ENCODE results near the gene CALM3. TPM values are rescaled to one million over a fixed set of nuclear protein-coding genes. Genes with fewer than 3 reads are reported as not detected.

CALM3 gene
- total RNA-seq, 1 experiment from 2014 or later, result 484 TPM

- intact Hi-C loops (cut with micrococcal nuclease; ENCODE audit: unreplicated experiment), result no loop called here
- Histone ChIP-seq H3K9me3 (no peaks in the 10 kb centered on the region), H3K27me3 (replicated peaks; ENCODE audit: control insufficient read depth, insufficient read depth, low read length) (no peaks in the 10 kb centered on the region; the same call in 1 of the 2 replicates), H3K4me3 (ENCODE audit: low read depth, low read length) (no peak overlapping the region), H3K4me1 (peaks cover 11% of the 10 kb centered on the region; the same call in 1 of the 2 replicates), H3K36me3 (ENCODE audit: control insufficient read depth, insufficient read depth, low read length) (no peaks in the 10 kb centered on the region)
- DNase-seq, result no peak
- Mint-ChIP-seq H3K9me3 (ENCODE audit: unreplicated experiment) (no peaks in the 10 kb centered on the region), H3K4me1 (ENCODE audit: low read depth, unreplicated experiment) (peaks cover 7% of the 10 kb centered on the region), H3K27me3 (ENCODE audit: insufficient read depth, unreplicated experiment) (peaks cover 12% of the 10 kb centered on the region), H3K27ac (ENCODE audit: unreplicated experiment) (no peak overlapping the region), H3K36me3 (ENCODE audit: insufficient read depth, unreplicated experiment) (peaks cover 12% of the 10 kb centered on the region), H3K4me3 (ENCODE audit: unreplicated experiment) (no peak overlapping the region)
- CTCF ChIA-PET, result interaction anchor here (0.6 kb wide), 1 partner anchor 793 kb away, joined by 6 read pairs; the partner anchor contains the start of gene SYMPK
- TF ChIP-seq CTCF (IDR thresholded peaks at IDR 0.05; ENCODE audit: insufficient read depth in 1 of 2, low read depth in 1 of 2, low read length in 1 of 2, severe bottlenecking in 1 of 2, unreplicated experiment in 1 of 2), result no peak
- no TSS peak for BruUV-seq (replicated peaks)
- POLR2A ChIA-PET, result no interaction called here
Observed at GRCh38 chr19:46656541-46656940, 55.4 kb downstream of the CALM3 start.

- BruUV-seq (replicated peaks), result no TSS peak
- TF ChIP-seq CTCF (IDR thresholded peaks at IDR 0.05; ENCODE audit: insufficient read depth in 1 of 2, low read depth in 1 of 2, low read length in 1 of 2, severe bottlenecking in 1 of 2, unreplicated experiment in 1 of 2), result no peak
- POLR2A ChIA-PET, result interaction anchor here (0.6 kb wide), 2 partner anchors 20 to 126 kb away, joined by 3 to 6 read pairs; no protein-coding TSS in a partner anchor
- Histone ChIP-seq H3K4me3 (ENCODE audit: low read depth, low read length) (no peak overlapping the region), H3K4me1 (peaks cover 11% of the 10 kb centered on the region; the same call in 1 of the 2 replicates), H3K9me3 (no peaks in the 10 kb centered on the region), H3K36me3 (ENCODE audit: control insufficient read depth, insufficient read depth, low read length) (no peaks in the 10 kb centered on the region), H3K27me3 (replicated peaks; ENCODE audit: control insufficient read depth, insufficient read depth, low read length) (no peaks in the 10 kb centered on the region; the same call in 1 of the 2 replicates)
- peak; percentile 25 to 51 for DNase-seq
- CTCF ChIA-PET, result interaction anchor here (0.5 to 1.6 kb wide), 3 partner anchors 42 to 53 kb away, joined by 3 to 7 read pairs (median 4); no protein-coding TSS in a partner anchor
- no peak overlapping the region for H3K27ac Mint-ChIP-seq (ENCODE audit: unreplicated experiment)
- peaks cover 8% of the 10 kb centered on the region for H3K36me3 Mint-ChIP-seq (ENCODE audit: insufficient read depth, unreplicated experiment)
- no peaks in the 10 kb centered on the region for H3K9me3 Mint-ChIP-seq (ENCODE audit: unreplicated experiment)
- intact Hi-C loops (cut with micrococcal nuclease; ENCODE audit: unreplicated experiment), result no loop called here
- H3K4me1 Mint-ChIP-seq (ENCODE audit: low read depth, unreplicated experiment), result peaks cover 14% of the 10 kb centered on the region
- H3K27me3 Mint-ChIP-seq (ENCODE audit: insufficient read depth, unreplicated experiment), result peaks cover 15% of the 10 kb centered on the region
- peak overlapping the region; percentile 65 for H3K4me3 Mint-ChIP-seq (ENCODE audit: unreplicated experiment)
Observed at GRCh38 chr19:46659151-46660007, 58.2 kb downstream of the CALM3 start.

- Histone ChIP-seq H3K4me3 (ENCODE audit: low read depth, low read length) (no peak overlapping the region), H3K9me3 (no peaks in the 10 kb centered on the region), H3K27me3 (replicated peaks; ENCODE audit: control insufficient read depth, insufficient read depth, low read length) (no peaks in the 10 kb centered on the region; the same call in 1 of the 2 replicates), H3K36me3 (ENCODE audit: control insufficient read depth, insufficient read depth, low read length) (no peaks in the 10 kb centered on the region), H3K4me1 (peaks cover 11% of the 10 kb centered on the region; the same call in 1 of the 2 replicates)
- ChIA-PET POLR2A (no interaction called here), CTCF (interaction anchor here (1.4 to 1.6 kb wide), 2 partner anchors 43 to 46 kb away, joined by 4 to 7 read pairs; no protein-coding TSS in a partner anchor)
- H3K9me3 Mint-ChIP-seq (ENCODE audit: unreplicated experiment), result no peaks in the 10 kb centered on the region
- H3K27ac Mint-ChIP-seq (ENCODE audit: unreplicated experiment), result no peak overlapping the region
- BruUV-seq (replicated peaks), result no TSS peak
- intact Hi-C loops (cut with micrococcal nuclease; ENCODE audit: unreplicated experiment), result no loop called here
- peak in 1 of 2 experiments; percentile 41 for DNase-seq
- H3K36me3 Mint-ChIP-seq (ENCODE audit: insufficient read depth, unreplicated experiment), result peaks cover 8% of the 10 kb centered on the region
- H3K4me1 Mint-ChIP-seq (ENCODE audit: low read depth, unreplicated experiment), result peaks cover 14% of the 10 kb centered on the region
- peaks cover 15% of the 10 kb centered on the region for H3K27me3 Mint-ChIP-seq (ENCODE audit: insufficient read depth, unreplicated experiment)
- peak overlapping the region; percentile 73 for H3K4me3 Mint-ChIP-seq (ENCODE audit: unreplicated experiment)
- TF ChIP-seq CTCF (IDR thresholded peaks at IDR 0.05; ENCODE audit: insufficient read depth in 1 of 2, low read depth in 1 of 2, low read length in 1 of 2, severe bottlenecking in 1 of 2, unreplicated experiment in 1 of 2), result no peak
Observed at GRCh38 chr19:46660008-46660517, 58.9 kb downstream of the CALM3 start.

Measured in Caco-2 (cell line).